HepG2 (cell line): ENCODE measurements around the gene TP53I3. TPM values are rescaled to one million over a fixed set of nuclear protein-coding genes. Genes with fewer than 3 reads are reported as not detected.

Source experiments
- ATM ChIP-seq: fragments of 450-650 bp; IDR thresholded peaks from 2 replicates; pipeline ENCODE4 v1.7.1; 2017; ENCODE audit warnings: mild to moderate bottlenecking, borderline replicate concordance
- BCL6 ChIP-seq: IDR thresholded peaks from 2 replicates; pipeline ENCODE4 v1.6.1; 2016; ENCODE audit warnings: missing genetic modification reagents, missing compliant biosample characterization
- BHLHE40 ChIP-seq: IDR thresholded peaks from 2 replicates; pipeline ENCODE4 v1.6.1; 2011; ENCODE audit warnings: low read length, improper control_type of control experiment
- CEBPG ChIP-seq: IDR thresholded peaks from 2 replicates; pipeline ENCODE4 v1.6.1; 2016
- CENPBD1 ChIP-seq: sonication (generic); formaldehyde crosslinking; IDR thresholded peaks from 2 replicates; pipeline ENCODE4 v1.8.0; 2022; ENCODE audit warnings: missing genetic modification reagents, low read depth, mild to moderate bottlenecking, borderline replicate concordance
- DNMT1 ChIP-seq: sonication (generic); formaldehyde crosslinking; IDR thresholded peaks from 2 replicates; pipeline ENCODE4 v1.5.1; 2020; ENCODE audit warnings: mild to moderate bottlenecking, missing genetic modification reagents
- EED ChIP-seq: sonication (generic); formaldehyde crosslinking; IDR thresholded peaks from 2 replicates; pipeline ENCODE4 v1.5.0; 2020; ENCODE audit warnings: mild to moderate bottlenecking, missing genetic modification reagents
- EHMT2 ChIP-seq: fragments of 200-600 bp; sonication (generic); IDR thresholded peaks from 2 replicates; pipeline ENCODE4 v1.7.0; 2017; ENCODE audit warnings: antibody characterized with exemption, low read depth, low read length, borderline replicate concordance
- RAD21 ChIP-seq: fragments of 450-650 bp; formaldehyde crosslinking; IDR thresholded peaks from 2 replicates; pipeline ENCODE4 v1.5.0; 2020; ENCODE audit warnings: mild to moderate bottlenecking
- RNF2 ChIP-seq: fragments of 450-650 bp; conservative IDR thresholded peaks from 2 replicates; pipeline ENCODE4 v1.6.1; 2016; ENCODE audit warnings: low read depth
- SKIL ChIP-seq: sonication (generic); formaldehyde crosslinking; IDR thresholded peaks from 2 replicates; pipeline ENCODE4 v1.8.0; 2022; ENCODE audit warnings: missing genetic modification reagents, mild to moderate bottlenecking, moderate library complexity, borderline replicate concordance
- SOX5 ChIP-seq: IDR thresholded peaks from 2 replicates; pipeline ENCODE4 v1.6.1; 2016; ENCODE audit warnings: borderline replicate concordance
- STAT5B ChIP-seq: sonication (generic); formaldehyde crosslinking; IDR thresholded peaks from 2 replicates; pipeline ENCODE4 v1.4.0; 2020; ENCODE audit warnings: missing genetic modification reagents
- SUZ12 ChIP-seq: fragments of 150-350 bp; IDR thresholded peaks from 2 replicates; pipeline ENCODE4 v1.6.1; 2014; ENCODE audit warnings: low read depth, low read length
- TARDBP ChIP-seq: sonication (generic); formaldehyde crosslinking; IDR thresholded peaks from 2 replicates; pipeline ENCODE4 v1.8.0; 2022; ENCODE audit warnings: mild to moderate bottlenecking, missing genetic modification reagents
- U2AF2 ChIP-seq: fragments of 200-400 bp; formaldehyde crosslinking; IDR thresholded peaks from 2 replicates; pipeline ENCODE4 v1.6.1; 2017; ENCODE audit warnings: low read depth, mild to moderate bottlenecking, low read length
- ZFP36L1 ChIP-seq: sonication (generic); formaldehyde crosslinking; IDR thresholded peaks from 2 replicates; pipeline ENCODE4 v1.8.0; 2022; ENCODE audit warnings: mild to moderate bottlenecking, missing genetic modification reagents, moderate library complexity
- ZNF136 ChIP-seq: sonication (generic); formaldehyde crosslinking; IDR thresholded peaks from 2 replicates; pipeline ENCODE4 v1.8.1; 2022; ENCODE audit warnings: low read depth, mild to moderate bottlenecking, moderate library complexity, missing genetic modification reagents
- ZNF24 ChIP-seq: fragments of 450-650 bp; IDR thresholded peaks from 2 replicates; pipeline ENCODE4 v1.6.1; 2017; ENCODE audit warnings: antibody characterized with exemption, mild to moderate bottlenecking
- ZNF431 ChIP-seq: sonication (generic); formaldehyde crosslinking; IDR thresholded peaks from 2 replicates; pipeline ENCODE4 v1.9.0; 2022; ENCODE audit warnings: missing genetic modification reagents, low read depth, mild to moderate bottlenecking, borderline replicate concordance
- ZNF547 ChIP-seq: sonication (generic); formaldehyde crosslinking; IDR thresholded peaks from 2 replicates; pipeline ENCODE4 v1.5.1; 2020; ENCODE audit warnings: mild to moderate bottlenecking, missing genetic modification reagents
- ZNF816 ChIP-seq: sonication (generic); formaldehyde crosslinking; IDR thresholded peaks from 2 replicates; pipeline ENCODE4 v1.8.0; 2022; ENCODE audit warnings: missing genetic modification reagents, mild to moderate bottlenecking, borderline replicate concordance
- polyA plus RNA-seq, 8 experiments: library from polyadenylated mRNA; depleted of rRNA in 3 of 8; stranded (reverse) in 7 of 8; unstranded in 1 of 8; fragments of >200 nt; fragmentation: Illumina TruSeq in 4 of 8; extraction: Trizol in 4 of 8; gene quantifications; 2 replicates each; pipeline versions ENCODE4 v1.2.1 to v1.2.3, GENCODE V29; 2011 to 2016; ENCODE audit warnings: low read depth in 4 of 8, missing spikeins in 1 of 8, mixed read lengths in 1 of 8; ENCODE audit not compliant: insufficient read depth in 1 of 8
- total RNA-seq, 5 experiments: library from RNA; depleted of rRNA; stranded (reverse); fragments of >200 nt; fragmentation: Illumina TruSeq; extraction: Trizol; gene quantifications; 2 replicates each; pipeline ENCODE4 v1.2.3, GENCODE V29; 2016; ENCODE audit warnings: low read depth in 1 of 5
- TF ChIP-seq, protein P1 (sequence below): sonication (generic); formaldehyde crosslinking; IDR thresholded peaks from 2 replicates; pipeline ENCODE4 v1.5.1; 2020; ENCODE audit warnings: mild to moderate bottlenecking, moderate library complexity, missing genetic modification reagents
- TF ChIP-seq, protein P2 (sequence below): IDR thresholded peaks from 2 replicates; pipeline ENCODE4 v1.6.1; 2016; ENCODE audit warnings: missing compliant biosample characterization, missing genetic modification reagents, borderline replicate concordance

Gene TP53I3
- total and polyA plus RNA-seq, 2 of the 13 experiments (the other 11 are each of a cell fraction or from before 2014, with no cell fraction given) = 25.0 to 44.1 TPM

GRCh38 chr2:24083567-24084385, 858 bp downstream of the TP53I3 start (continued):
- peak; percentile 79; the same call in 1 of the 2 replicates for TF ChIP-seq SKIL (CRISPR knock-in tag)
- TF ChIP-seq U2AF2 = no peak
- 0 out of 2 replicates have a peak, but pooled peaks have one; percentile 33 for TF ChIP-seq ZNF136
- TF ChIP-seq SUZ12 = no peak
- TF ChIP-seq ZFP36L1 = no peak
- TF ChIP-seq STAT5B (CRISPR knock-in tag) = no peak; the same call in 1 of the 2 replicates
- no peak for TF ChIP-seq ZNF24
- TF ChIP-seq RAD21 (CRISPR knock-in tag) = no peak
- no peak for TF ChIP-seq EHMT2
- TF ChIP-seq, protein P1, sequence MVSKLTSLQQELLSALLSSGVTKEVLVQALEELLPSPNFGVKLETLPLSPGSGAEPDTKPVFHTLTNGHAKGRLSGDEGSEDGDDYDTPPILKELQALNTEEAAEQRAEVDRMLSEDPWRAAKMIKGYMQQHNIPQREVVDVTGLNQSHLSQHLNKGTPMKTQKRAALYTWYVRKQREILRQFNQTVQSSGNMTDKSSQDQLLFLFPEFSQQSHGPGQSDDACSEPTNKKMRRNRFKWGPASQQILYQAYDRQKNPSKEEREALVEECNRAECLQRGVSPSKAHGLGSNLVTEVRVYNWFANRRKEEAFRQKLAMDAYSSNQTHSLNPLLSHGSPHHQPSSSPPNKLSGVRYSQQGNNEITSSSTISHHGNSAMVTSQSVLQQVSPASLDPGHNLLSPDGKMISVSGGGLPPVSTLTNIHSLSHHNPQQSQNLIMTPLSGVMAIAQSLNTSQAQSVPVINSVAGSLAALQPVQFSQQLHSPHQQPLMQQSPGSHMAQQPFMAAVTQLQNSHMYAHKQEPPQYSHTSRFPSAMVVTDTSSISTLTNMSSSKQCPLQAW (CRISPR knock-in tag) = no peak
- no peak; the same call in 1 of the 2 replicates for TF ChIP-seq EED (CRISPR knock-in tag)
- TF ChIP-seq BCL6 (CRISPR knock-in tag) = peak; percentile 38; the same call in 1 of the 2 replicates
- TF ChIP-seq ATM = no peak
- TF ChIP-seq CENPBD1 = no peak; the same call in 1 of the 2 replicates
- peak; percentile 28; the same call in 1 of the 2 replicates for TF ChIP-seq RNF2
- TF ChIP-seq ZNF816 (CRISPR knock-in tag) = peak; percentile 99
- TF ChIP-seq, protein P2, sequence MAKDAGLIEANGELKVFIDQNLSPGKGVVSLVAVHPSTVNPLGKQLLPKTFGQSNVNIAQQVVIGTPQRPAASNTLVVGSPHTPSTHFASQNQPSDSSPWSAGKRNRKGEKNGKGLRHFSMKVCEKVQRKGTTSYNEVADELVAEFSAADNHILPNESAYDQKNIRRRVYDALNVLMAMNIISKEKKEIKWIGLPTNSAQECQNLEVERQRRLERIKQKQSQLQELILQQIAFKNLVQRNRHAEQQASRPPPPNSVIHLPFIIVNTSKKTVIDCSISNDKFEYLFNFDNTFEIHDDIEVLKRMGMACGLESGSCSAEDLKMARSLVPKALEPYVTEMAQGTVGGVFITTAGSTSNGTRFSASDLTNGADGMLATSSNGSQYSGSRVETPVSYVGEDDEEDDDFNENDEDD = peak; percentile 60; the same call in 1 of the 2 replicates
- peak; percentile 57 for TF ChIP-seq CEBPG (CRISPR knock-in tag)
- TF ChIP-seq SOX5 (CRISPR knock-in tag) = peak; percentile 74; the same call in 1 of the 2 replicates
- no peak; the same call in 1 of the 2 replicates for TF ChIP-seq ZNF431 (CRISPR knock-in tag)
- no peak for TF ChIP-seq TARDBP (CRISPR knock-in tag)
- no peak for TF ChIP-seq BHLHE40
- peak; percentile 93; the same call in 1 of the 2 replicates for TF ChIP-seq ZNF547 (CRISPR knock-in tag)
- peak; percentile 93; the same call in 1 of the 2 replicates for TF ChIP-seq DNMT1 (CRISPR knock-in tag)
